Heart left ventricle (tissue), 16 donors: ENCODE data around the gene BTBD6. TPM values are rescaled to one million over a fixed set of nuclear protein-coding genes. Genes with fewer than 3 reads are reported as not detected.
"Not testable (repeated sequence)": the region's sequence is repeated elsewhere in the genome, so short reads cannot be mapped to it uniquely, and the experiment has no call there.

Source experiments
- ATAC-seq, 4 donors: fragments of 200-7000 bp; cut with Tn5 transposase; one replicate each; pipeline ENCODE4 v1.9.1; 2020 to 2022; ENCODE audit warnings: moderate library complexity in 4 of 4, mild to moderate bottlenecking in 3 of 4, moderate number of reproducible peaks in 1 of 4
- DNase-seq, 5 donors: peaks; one replicate each; pipeline ENCODE4 v3.0.0-alpha.2; 2020
- H3K27ac ChIP-seq, 12 donors: fragments of 200-600 bp; sonication (generic) in 4 of 12; one replicate each; pipeline versions ENCODE4 v1.5.0 to v1.8.0; 2016 to 2022; ENCODE audit warnings: mild to moderate bottlenecking in 2 of 12
- H3K27me3 ChIP-seq, 9 donors: fragments of 200-600 bp; sonication (generic) in 2 of 9; one replicate each; pipeline versions ENCODE4 v1.5.1 to v1.8.0; 2016 to 2022; ENCODE audit warnings: mild to moderate bottlenecking in 3 of 9
- H3K36me3 ChIP-seq, 9 donors: fragments of 200-600 bp; sonication (generic) in 2 of 9; one replicate each; pipeline versions ENCODE4 v1.5.0 to v1.8.0; 2018 to 2022; ENCODE audit warnings: mild to moderate bottlenecking in 2 of 9
- H3K4me1 ChIP-seq, 12 donors: fragments of 200-600 bp; sonication (generic) in 4 of 12; one replicate each; pipeline versions ENCODE4 v1.5.0 to v1.8.0; 2016 to 2022; ENCODE audit warnings: mild to moderate bottlenecking in 3 of 12
- H3K4me3 ChIP-seq, 12 donors: fragments of 200-600 bp; sonication (generic) in 4 of 12; one replicate each; pipeline versions ENCODE4 v1.5.0 to v1.8.0; 2017 to 2022; ENCODE audit warnings: mild to moderate bottlenecking in 9 of 12, moderate library complexity in 4 of 12
- H3K9me3 ChIP-seq, 12 donors: fragments of 200-600 bp; sonication (generic) in 4 of 12; one replicate each; pipeline versions ENCODE4 v1.5.0 to v1.8.0; 2016 to 2022; ENCODE audit warnings: mild to moderate bottlenecking in 1 of 12
- POLR2A ChIP-seq, 2 donors: fragments of 450-650 bp; IDR thresholded peaks; one replicate each; pipeline ENCODE4 v1.6.1; 2017; ENCODE audit warnings: antibody characterized with exemption in 2 of 2, mild to moderate bottlenecking in 2 of 2, moderate library complexity in 2 of 2
- WGBS, 4 donors: extraction: QIAGEN DNeasy Blood & Tissue Kit in 2 of 4; methylation state at CpG; one replicate each; pipeline versions ENCODE4 v1.1.5 to v1.1.7; 2013 to 2018; 5-methylcytosine and 5-hydroxymethylcytosine counted together
- intact Hi-C, 10 donors: fragments of 100-400 bp; cut with DNase I; formaldehyde crosslinking; loops; one replicate each; pipeline versions ENCODE4 v1.11.1 to v1.14.2; 2022
- polyA plus RNA-seq, 2 donors: library from polyadenylated mRNA; stranded (reverse); fragments of 200-250 nt; gene quantifications; one replicate each; pipeline ENCODE4 v1.2.3, GENCODE V29; 2013
- total RNA-seq, 9 donors: library from RNA; depleted of rRNA in 2 of 9; stranded (reverse); fragments of >200 nt in 2 of 9; fragmentation: NEBNext Ultra II Directional in 3 of 9; extraction: Animal tissue kit (Norgen Biotek cat#: 25700) in 3 of 9; gene quantifications; one replicate each; pipeline versions ENCODE4 v1.1.0 to v1.2.4, GENCODE V29; 2016 to 2023
- TF ChIP-seq, protein P1 (sequence below), 12 donors: fragments of 200-600 bp; sonication (generic) in 4 of 12; IDR thresholded peaks; one replicate each; pipeline versions ENCODE4 v1.5.0 to v1.8.0; 2018 to 2022; ENCODE audit warnings: antibody characterized with exemption in 12 of 12, mild to moderate bottlenecking in 5 of 12
- donor health status: ischemic (EF 13 %, LVEDD 7.1; RV severe dilation, severe dysfunction).
- donor health status: healthy with polysubstance abuse.
- donor health status: DM: no; HTN: yes; CAD: no.
- donor health status: DM: no; HTN: no; CAD: no.
- donor health status: ischemic (EF 25% LVEDD 6.9; RV normal size, moderate dysfunction).
- donor health status: ischemic (EF 25% LVEDD 5.7; RV mildly dilated, moderate dysfunction).
- donor health status: healthy.
- donor health status: DM: yes; HTN: yes; CAD: no.
- donor health status: ischemic (EF 35%, LVEDD 5.7; RV mildly dilated, moderate dysfunction).
- donor health status: nonischemic (EF 11% LVEDD 7.7; RV severe dilation, severe dysfunction).
- donor health status: DM: yes; HTN: yes; CAD: no.
- donor health status: PGD.
- donor health status: ischemic (EF 29% LVEDD 5.4; RV normal size, mild dysfunction).
- donor health status: nonischemic (EF 23%, LVEDD 6.1; RV moderate dilation, normal function).

Gene BTBD6
- total and polyA plus RNA-seq, 11 donors, result 28.8 to 56.3 (median 36.9) TPM

GRCh38 chr14:105285174-105285573 is 36.8 kb downstream of the BTBD6 start:
- WGBS, 4 donors, result 89 to 91% (median 91%) methylated on average over 8 of the region's 8 CpGs
- no peak for DNase-seq
- intact Hi-C loops, result loop anchor here in 2 of 10 donors (10.0 kb wide), 2 partner anchors 70 to 190 kb away; no protein-coding TSS in a partner anchor

DNA sequence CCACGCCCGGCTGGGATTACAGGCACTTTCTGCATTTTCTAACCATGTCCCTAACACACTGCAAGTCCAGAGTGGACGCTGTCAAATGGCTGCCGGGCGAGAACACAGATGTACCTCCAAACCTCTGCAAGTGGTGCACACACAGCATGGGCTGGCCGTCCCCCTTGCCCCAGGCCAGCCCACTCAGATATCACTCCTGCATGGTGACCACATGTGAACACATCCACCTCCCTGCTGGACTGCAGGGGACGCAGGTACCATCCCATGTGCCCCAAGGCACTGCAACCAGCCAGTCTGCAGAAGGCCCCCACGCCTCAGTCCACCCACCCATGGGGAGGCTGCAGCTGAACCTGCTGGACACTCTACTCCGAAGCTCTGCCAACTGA is 38.4 kb downstream of the BTBD6 start:
- H3K4me1 ChIP-seq, result peaks cover 0 to 19% (median 5%) of the 10 kb centered on the region in 12 donors
- intact Hi-C loops, result loop anchor here in 2 of 10 donors (10.0 kb wide), 2 partner anchors 68 to 192 kb away; no protein-coding TSS in a partner anchor
- DNase-seq (no peak), ATAC-seq (peak in 1 of 4 donors; percentile 10)
- no peak overlapping the region for H3K27ac ChIP-seq
- H3K27me3 ChIP-seq, result no peaks in the 10 kb centered on the region
- peaks cover 0 to 12% (median 0%) of the 10 kb centered on the region in 9 donors for H3K36me3 ChIP-seq
- no peak overlapping the region for H3K4me3 ChIP-seq
- no peak for TF ChIP-seq POLR2A (IDR thresholded peaks at IDR 0.05)
- TF ChIP-seq, protein P1, sequence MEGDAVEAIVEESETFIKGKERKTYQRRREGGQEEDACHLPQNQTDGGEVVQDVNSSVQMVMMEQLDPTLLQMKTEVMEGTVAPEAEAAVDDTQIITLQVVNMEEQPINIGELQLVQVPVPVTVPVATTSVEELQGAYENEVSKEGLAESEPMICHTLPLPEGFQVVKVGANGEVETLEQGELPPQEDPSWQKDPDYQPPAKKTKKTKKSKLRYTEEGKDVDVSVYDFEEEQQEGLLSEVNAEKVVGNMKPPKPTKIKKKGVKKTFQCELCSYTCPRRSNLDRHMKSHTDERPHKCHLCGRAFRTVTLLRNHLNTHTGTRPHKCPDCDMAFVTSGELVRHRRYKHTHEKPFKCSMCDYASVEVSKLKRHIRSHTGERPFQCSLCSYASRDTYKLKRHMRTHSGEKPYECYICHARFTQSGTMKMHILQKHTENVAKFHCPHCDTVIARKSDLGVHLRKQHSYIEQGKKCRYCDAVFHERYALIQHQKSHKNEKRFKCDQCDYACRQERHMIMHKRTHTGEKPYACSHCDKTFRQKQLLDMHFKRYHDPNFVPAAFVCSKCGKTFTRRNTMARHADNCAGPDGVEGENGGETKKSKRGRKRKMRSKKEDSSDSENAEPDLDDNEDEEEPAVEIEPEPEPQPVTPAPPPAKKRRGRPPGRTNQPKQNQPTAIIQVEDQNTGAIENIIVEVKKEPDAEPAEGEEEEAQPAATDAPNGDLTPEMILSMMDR (IDR thresholded peaks at IDR 0.05), result no peak
- WGBS, 4 donors, result 95 to 96% (median 96%) methylated on average over 8 to 9 of the region's 9 CpGs
- no peaks in the 10 kb centered on the region for H3K9me3 ChIP-seq

More at GRCh38 chr14:105285174-105285573, 36.8 kb downstream of the BTBD6 start:
- no peak overlapping the region for H3K4me3 ChIP-seq
- peaks cover 0 to 16% (median 9%) of the 10 kb centered on the region in 12 donors for H3K4me1 ChIP-seq
- TF ChIP-seq POLR2A (IDR thresholded peaks at IDR 0.05), result no peak
- TF ChIP-seq, protein P1 (IDR thresholded peaks at IDR 0.05), result no peak
- no peaks in the 10 kb centered on the region for H3K27me3 ChIP-seq
- ATAC-seq, result no peak
- H3K27ac ChIP-seq, result no peak overlapping the region
- no peaks in the 10 kb centered on the region for H3K9me3 ChIP-seq
- peaks cover 0 to 12% (median 0%) of the 10 kb centered on the region in 9 donors for H3K36me3 ChIP-seq

DNA sequence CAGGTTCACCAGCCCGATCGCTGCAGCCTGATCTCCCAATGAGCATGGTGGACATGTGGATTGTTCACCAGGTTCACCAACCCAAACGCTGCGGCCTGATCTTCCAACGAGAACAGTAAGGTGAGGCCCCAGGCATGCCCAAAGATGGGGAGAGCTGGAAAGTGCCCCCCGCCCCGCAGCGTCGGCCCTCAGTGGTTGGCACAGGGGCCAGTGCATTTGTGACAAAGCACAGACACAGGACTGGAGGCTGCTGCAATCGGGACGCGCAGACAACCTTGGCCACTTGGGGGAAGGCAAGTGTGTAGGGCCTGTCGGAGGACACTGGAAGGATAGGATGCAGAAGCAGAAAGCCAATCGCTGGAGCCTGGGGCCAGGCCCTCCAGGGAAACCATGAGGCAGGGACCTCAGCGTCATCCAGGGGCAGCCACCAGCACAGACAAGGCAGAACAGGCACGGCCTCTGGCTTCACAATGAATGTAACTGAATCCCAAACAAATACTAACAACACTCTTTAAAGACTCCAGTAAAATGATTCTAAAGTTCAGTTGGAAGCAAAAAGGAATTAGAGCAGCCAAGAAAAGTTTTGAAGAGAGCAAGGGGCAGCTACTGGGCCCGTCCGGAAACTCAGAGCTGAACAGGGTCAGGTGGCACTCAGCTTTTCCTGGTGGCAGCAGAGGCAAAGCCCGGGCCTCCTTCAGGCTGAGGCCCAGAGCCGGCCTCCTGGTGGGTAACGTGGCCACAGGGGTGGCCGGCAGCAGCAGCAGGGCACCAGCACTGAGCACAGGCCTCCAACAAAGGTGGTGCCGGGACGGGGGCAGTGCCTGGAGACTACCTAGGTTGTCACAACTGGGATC is 39.1 kb downstream of the BTBD6 start:
- no peak overlapping the region for H3K4me3 ChIP-seq
- peak in 2 of 4 donors; percentile 9 to 32 for ATAC-seq
- DNase-seq, result peak in 1 of 5 donors; percentile 21
- no peak overlapping the region for H3K27ac ChIP-seq
- no peak for TF ChIP-seq POLR2A (IDR thresholded peaks at IDR 0.05)
- TF ChIP-seq, protein P1 (IDR thresholded peaks at IDR 0.05), result no peak
- H3K9me3 ChIP-seq, result no peaks in the 10 kb centered on the region
- peaks cover 0 to 12% (median 0%) of the 10 kb centered on the region in 9 donors for H3K36me3 ChIP-seq
- intact Hi-C loops, result loop anchor here in 2 of 10 donors (10.0 kb wide), 2 partner anchors 67 to 193 kb away; no protein-coding TSS in a partner anchor
- WGBS, 4 donors, result 77 to 87% (median 84%) methylated on average over 19 to 24 of the region's 24 CpGs
- H3K27me3 ChIP-seq, result no peaks in the 10 kb centered on the region
- H3K4me1 ChIP-seq, result peaks cover 0 to 25% (median 3%) of the 10 kb centered on the region in 12 donors

GRCh38 chr14:105288936-105289335 is 40.6 kb downstream of the BTBD6 start:
- H3K27me3 ChIP-seq, H3K4me3 ChIP-seq, H3K9me3 ChIP-seq, ATAC-seq, H3K27ac ChIP-seq, DNase-seq: not testable (repeated sequence)
- intact Hi-C loops, result loop anchor here in 2 of 10 donors (10.0 kb wide), 2 partner anchors 66 to 194 kb away; no protein-coding TSS in a partner anchor
- WGBS, 4 donors, result 91 to 97% (median 93%) methylated on average over 6 of the region's 6 CpGs
- peaks cover 0 to 12% (median 0%) of the 10 kb centered on the region in 9 donors for H3K36me3 ChIP-seq
- H3K4me1 ChIP-seq, result peaks cover 2 to 36% (median 14%) of the 10 kb centered on the region in 12 donors
